GM23338 (cell line): ENCODE measurements around the gene UVRAG. TPM values are rescaled to one million over a fixed set of nuclear protein-coding genes. Genes with fewer than 3 reads are reported as not detected.

Experiments
- ATAC-seq: fragments of 200-7000 bp; cut with Tn5 transposase; 3 replicates; pipeline ENCODE4 v1.9.1; 2020
- DNase-seq: peaks from one replicate; pipeline ENCODE4 v3.0.0-alpha.2; 2015; ENCODE audit warnings: low spot score
- H2AFZ ChIP-seq: fragments of 200-600 bp; sonication (generic); 2 replicates; pipeline ENCODE4 v1.8.0; 2016; ENCODE audit warnings: antibody characterized with exemption, mild to moderate bottlenecking, moderate library complexity
- H3F3A ChIP-seq: fragments of 200-600 bp; sonication (generic); replicated peaks from 2 replicates; pipeline ENCODE4 v1.8.0; 2017; ENCODE audit warnings: antibody characterized with exemption, mixed run types, low read depth
- H3K27ac ChIP-seq: fragments of 200-600 bp; sonication (generic); 2 replicates; pipeline ENCODE4 v1.6.1; 2016; ENCODE audit warnings: low read depth
- H3K27me3 ChIP-seq: fragments of 200-600 bp; sonication (generic); 2 replicates; pipeline ENCODE4 v1.8.0; 2016; ENCODE audit warnings: mild to moderate bottlenecking, mixed run types, moderate library complexity; ENCODE audit not compliant: insufficient read depth
- H3K36me3 ChIP-seq: fragments of 200-600 bp; sonication (generic); 2 replicates; pipeline ENCODE4 v1.8.0; 2016; ENCODE audit warnings: mild to moderate bottlenecking; ENCODE audit not compliant: insufficient read depth
- H3K4me1 ChIP-seq: fragments of 200-600 bp; sonication (generic); 2 replicates; pipeline ENCODE4 v1.8.0; 2016; ENCODE audit warnings: mild to moderate bottlenecking, moderate library complexity; ENCODE audit not compliant: insufficient read depth
- H3K4me2 ChIP-seq: fragments of 200-600 bp; sonication (generic); 2 replicates; pipeline ENCODE4 v1.7.1; 2017; ENCODE audit warnings: mixed run types
- H3K4me3 ChIP-seq: fragments of 200-600 bp; sonication (generic); 2 replicates; pipeline ENCODE4 v1.6.1; 2016; ENCODE audit warnings: mixed run types
- H3K79me2 ChIP-seq: fragments of 200-600 bp; sonication (generic); replicated peaks from 2 replicates; pipeline ENCODE4 v1.8.0; 2017; ENCODE audit warnings: mild to moderate bottlenecking; ENCODE audit not compliant: insufficient read depth
- H3K9me2 ChIP-seq: fragments of 200-600 bp; sonication (generic); 2 replicates; pipeline ENCODE4 v1.8.0; 2017; ENCODE audit not compliant: insufficient read depth
- H4K20me1 ChIP-seq: fragments of 200-600 bp; sonication (generic); replicated peaks from 2 replicates; pipeline ENCODE4 v1.8.0; 2017; ENCODE audit warnings: mild to moderate bottlenecking; ENCODE audit not compliant: insufficient read depth
- H3K27ac Mint-ChIP-seq: 2 replicates; pipeline ENCODE4 v1.8.0; 2020; ENCODE audit warnings: inconsistent platforms, mild to moderate bottlenecking, moderate library complexity, mixed read lengths
- H3K27me3 Mint-ChIP-seq: 3 replicates; pipeline ENCODE4 v1.8.0; 2022; ENCODE audit warnings: low read depth, mild to moderate bottlenecking, moderate library complexity, mixed read lengths, inconsistent platforms; ENCODE audit not compliant: insufficient read depth, poor library complexity
- H3K36me3 Mint-ChIP-seq: 3 replicates; pipeline ENCODE4 v1.8.0; 2021; ENCODE audit warnings: low read depth, mild to moderate bottlenecking, inconsistent platforms, moderate library complexity, mixed read lengths
- H3K4me1 Mint-ChIP-seq: 3 replicates; pipeline ENCODE4 v1.8.0; 2020; ENCODE audit warnings: mild to moderate bottlenecking, inconsistent platforms, mixed read lengths
- H3K4me3 Mint-ChIP-seq: 3 replicates; pipeline ENCODE4 v1.8.0; 2021; ENCODE audit warnings: moderate library complexity, mild to moderate bottlenecking, inconsistent platforms, mixed read lengths
- H3K9me3 Mint-ChIP-seq: 3 replicates; pipeline ENCODE4 v1.8.0; 2020; ENCODE audit warnings: moderate library complexity, mild to moderate bottlenecking, inconsistent platforms, mixed read lengths
- CREB1 ChIP-seq: fragments of 250-450 bp; sonication (Bioruptor Pico); IDR thresholded peaks from 2 replicates; pipeline ENCODE4 v1.5.0; 2020; ENCODE audit warnings: low read depth, mild to moderate bottlenecking, moderate library complexity
- CTCF ChIP-seq, 2 experiments: fragments of 200-600 bp in 1 of 2; sonication (generic) in 1 of 2; conservative IDR thresholded peaks; 2 replicates each; pipeline versions ENCODE4 v1.5.1 to v1.6.1; 2016 to 2017; ENCODE audit warnings: antibody characterized with exemption in 2 of 2, low read depth in 2 of 2, mild to moderate bottlenecking in 2 of 2, moderate library complexity in 1 of 2
- ETS1 ChIP-seq: IDR thresholded peaks from 2 replicates; pipeline ENCODE4 v1.6.1; 2016; ENCODE audit warnings: antibody characterized with exemption
- EZH2 ChIP-seq: fragments of 200-600 bp; sonication (generic); IDR thresholded peaks from one replicate; pipeline ENCODE4 v1.8.0; 2017; ENCODE audit warnings: antibody characterized with exemption, mild to moderate bottlenecking, low read depth; ENCODE audit not compliant: unreplicated experiment
- EZH2phosphoT487 ChIP-seq: fragments of 200-600 bp; sonication (generic); IDR thresholded peaks from one replicate; pipeline ENCODE4 v1.8.1; 2018; ENCODE audit warnings: antibody characterized with exemption; ENCODE audit not compliant: unreplicated experiment
- JUNB ChIP-seq: IDR thresholded peaks from one replicate; pipeline ENCODE4 v1.6.1; 2016; ENCODE audit warnings: antibody characterized with exemption; ENCODE audit not compliant: unreplicated experiment
- NANOG ChIP-seq: IDR thresholded peaks from 2 replicates; pipeline ENCODE4 v1.6.1; 2016; ENCODE audit warnings: antibody characterized with exemption, borderline replicate concordance
- POLR2AphosphoS5 ChIP-seq: IDR thresholded peaks from 2 replicates; pipeline ENCODE4 v1.6.1; 2016; ENCODE audit warnings: antibody characterized with exemption, low read depth
- REST ChIP-seq: IDR thresholded peaks from one replicate; pipeline ENCODE4 v1.6.1; 2018; ENCODE audit warnings: antibody characterized with exemption; ENCODE audit not compliant: unreplicated experiment
- STAT1 ChIP-seq: IDR thresholded peaks from one replicate; pipeline ENCODE4 v1.6.1; 2016; ENCODE audit warnings: antibody characterized with exemption; ENCODE audit not compliant: unreplicated experiment
- ZNF114 ChIP-seq: fragments of 250-450 bp; sonication (Bioruptor Pico); IDR thresholded peaks from 2 replicates; pipeline ENCODE4 v1.5.0; 2020; ENCODE audit warnings: mild to moderate bottlenecking, moderate library complexity
- ZNF331 ChIP-seq: fragments of 250-450 bp; sonication (Bioruptor Pico); IDR thresholded peaks from 2 replicates; pipeline ENCODE4 v1.5.0; 2020; ENCODE audit warnings: low read depth, mild to moderate bottlenecking, moderate library complexity
- ZNF462 ChIP-seq: fragments of 250-450 bp; sonication (Bioruptor Pico); IDR thresholded peaks from 2 replicates; pipeline ENCODE4 v1.5.0; 2020; ENCODE audit warnings: mild to moderate bottlenecking, moderate library complexity
- polyA plus RNA-seq: library from polyadenylated mRNA; unstranded; fragments of >200 nt; fragmentation: Nextera tagmentation; extraction: Ambion mirVana; gene quantifications from 2 replicates; pipeline ENCODE4 v1.2.1, GENCODE V29; 2016
- total RNA-seq: library from RNA; depleted of rRNA; stranded (reverse); fragments of >200 nt; shearing (Covaris generic); gene quantifications from 2 replicates; pipeline ENCODE4 v1.2.3, GENCODE V29; 2014

UVRAG gene
- total and polyA plus RNA-seq, 2 experiments from 2014 or later = 15.3 to 17.4 TPM

GRCh38 chr11:76147106-76147740 is 332.2 kb downstream of the UVRAG start:
- H3K27ac Mint-ChIP-seq = no peak overlapping the region
- no peak overlapping the region for H3K4me3 Mint-ChIP-seq
- Histone ChIP-seq H3K4me3 (no peak overlapping the region), H3K27me3 (0 out of 2 replicates have a peak, but pooled peaks cover 6% of the 10 kb centered on the region), H3K4me2 (no peak overlapping the region), H3F3A (no peaks in the 10 kb centered on the region), H3K27ac (no peak overlapping the region), H3K9me2 (no peaks in the 10 kb centered on the region), H2AFZ (no peak overlapping the region), H3K79me2 (no peaks in the 10 kb centered on the region), H4K20me1 (no peaks in the 10 kb centered on the region), H3K4me1 (no peaks in the 10 kb centered on the region), H3K36me3 (no peaks in the 10 kb centered on the region)
- DNase-seq = no peak
- ATAC-seq = no peak
- H3K9me3 Mint-ChIP-seq = no peaks in the 10 kb centered on the region
- H3K4me1 Mint-ChIP-seq = peaks cover 3% of the 10 kb centered on the region; the same call in 1 of the 3 replicates
- no peaks in the 10 kb centered on the region for H3K36me3 Mint-ChIP-seq
- TF ChIP-seq EZH2phosphoT487 (no peak), CTCF (conservative IDR thresholded peaks at IDR 0.05; ENCODE audit: low read depth in 2 of 2) (no peak), EZH2 (no peak), POLR2AphosphoS5 (no peak), ETS1 (no peak), JUNB (no peak), NANOG (no peak), CREB1 (CRISPR knock-in tag) (no peak), STAT1 (no peak), REST (no peak), ZNF462 (CRISPR knock-in tag) (no peak), ZNF331 (no peak), ZNF114 (CRISPR knock-in tag) (no peak)
- H3K27me3 Mint-ChIP-seq = peaks cover 14% of the 10 kb centered on the region
